Measurements from ENCODE around the gene CHST9.
"Not testable (repeated sequence)": the region's sequence is repeated elsewhere in the genome, so short reads cannot be mapped to it uniquely, and the experiment has no call there.

CHST9 gene

GRCh38 chr18:27165412-27165811, 19.7 kb downstream of the CHST9 start:
- DNase-seq = no peak

DNA sequence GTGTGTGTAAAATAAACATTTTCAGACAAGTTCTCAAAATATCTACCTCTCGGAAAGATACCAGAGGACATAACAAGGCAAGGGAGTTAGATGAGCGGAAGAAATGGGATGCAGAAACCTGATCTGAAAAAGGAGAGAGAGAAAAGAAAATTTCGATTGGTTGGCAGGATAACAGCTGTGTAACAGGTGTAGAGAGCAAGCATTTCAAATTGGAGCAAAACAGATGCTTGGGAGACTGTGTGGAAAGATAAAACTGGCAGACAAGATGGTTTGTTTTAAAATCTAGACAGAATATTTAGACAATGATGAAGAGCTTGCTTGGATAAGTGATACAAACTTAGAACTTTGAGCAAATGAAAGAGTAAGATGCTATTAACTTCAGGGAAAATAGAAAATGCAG, 20.2 kb downstream of the CHST9 start:
- no peak for DNase-seq

- not testable (repeated sequence) for DNase-seq
These were observed 21.9 kb downstream of the CHST9 start for GRCh38 chr18:27163197-27163716.

DNA sequence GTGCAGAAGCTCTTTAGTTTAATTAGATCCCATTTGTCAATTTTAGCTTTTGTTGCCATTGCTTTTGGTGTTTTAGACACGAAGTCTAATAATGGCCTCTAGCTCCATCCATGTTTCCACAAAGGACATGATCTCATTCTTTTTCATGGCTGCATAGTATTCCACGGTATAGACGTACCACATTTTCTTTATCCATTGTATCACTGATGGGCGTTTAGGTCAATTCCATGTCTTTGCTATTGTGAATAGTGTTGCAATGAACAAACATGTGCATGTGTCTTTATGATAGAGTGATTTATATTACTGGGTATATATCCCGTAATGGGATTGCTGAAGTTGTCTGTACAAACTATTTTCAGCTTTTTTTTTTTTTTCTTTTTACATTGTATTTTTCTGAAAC, 35.9 kb downstream of the CHST9 start:
- not testable (repeated sequence) for DNase-seq

DNA sequence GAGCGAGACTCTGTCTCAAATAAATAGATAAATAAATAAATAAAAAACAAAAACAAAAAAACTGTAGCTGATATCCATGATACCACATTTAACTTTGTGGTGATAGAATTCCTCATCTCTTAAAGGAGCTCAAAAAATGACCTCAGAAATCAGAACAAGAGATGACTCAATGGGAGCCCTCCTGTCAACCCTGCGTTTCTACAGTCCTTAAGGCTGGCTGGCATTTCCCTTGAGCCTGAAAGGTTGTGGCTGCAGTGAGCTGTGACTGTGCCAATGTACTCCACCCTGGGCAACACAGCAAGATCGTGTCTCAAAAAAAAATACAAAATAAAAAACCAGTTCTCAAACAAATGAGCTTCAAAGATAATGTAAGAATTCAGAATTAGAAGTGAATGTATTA, 40.4 kb downstream of the CHST9 start:
- DNase-seq = no peak

DNA sequence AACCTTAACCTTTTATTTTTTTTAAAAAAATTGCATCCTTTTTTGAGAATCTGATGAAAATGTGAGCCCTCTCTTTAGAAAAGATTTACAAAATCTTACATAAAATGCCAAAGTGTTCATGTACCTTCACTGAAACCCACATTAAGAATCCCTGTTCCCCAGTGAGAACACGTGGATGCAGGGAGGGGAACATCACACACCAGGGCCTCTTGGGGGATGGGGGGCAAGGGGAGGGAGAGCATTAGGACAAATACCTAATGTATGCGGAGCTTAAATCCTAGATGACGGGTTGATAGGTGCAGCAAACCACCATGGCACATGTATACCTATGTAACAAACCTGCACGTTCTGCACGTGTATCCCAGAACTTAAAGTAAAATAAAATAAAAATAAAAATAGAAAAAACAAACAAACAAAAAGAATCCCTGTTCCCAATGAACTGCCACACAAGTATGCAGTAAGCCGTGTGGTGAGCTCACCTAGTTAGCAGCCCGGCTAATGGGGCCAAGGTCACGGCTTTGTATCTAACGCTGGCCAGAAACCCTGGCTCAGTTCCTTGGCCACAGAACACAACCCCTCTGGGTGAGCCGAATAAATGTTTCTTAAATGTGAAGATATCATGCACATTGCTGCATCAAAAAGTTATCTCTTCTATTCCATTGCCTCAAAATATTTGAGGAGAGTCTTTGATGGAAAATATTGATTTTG, 41.4 kb downstream of the CHST9 start:
- no peak for DNase-seq

DNA sequence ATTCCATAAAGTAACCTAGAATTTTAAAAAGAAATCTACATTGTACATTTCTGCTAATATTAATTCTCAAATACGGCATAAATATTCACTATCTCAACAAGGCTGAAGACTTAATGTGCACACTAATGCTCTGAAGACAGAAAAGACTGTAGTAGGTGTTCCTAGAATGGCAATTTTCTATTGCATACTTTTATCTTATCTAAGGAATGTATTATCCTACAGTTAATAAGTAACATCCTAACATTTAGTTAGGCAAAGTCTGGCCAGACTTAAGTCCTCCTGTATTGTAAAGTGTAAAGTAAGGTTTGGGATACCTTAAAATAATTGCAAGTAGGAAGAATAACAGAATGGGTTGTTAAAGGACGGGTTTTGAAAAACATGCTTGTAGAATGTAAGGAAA, 42.2 kb downstream of the CHST9 start:
- no peak for DNase-seq

DNA sequence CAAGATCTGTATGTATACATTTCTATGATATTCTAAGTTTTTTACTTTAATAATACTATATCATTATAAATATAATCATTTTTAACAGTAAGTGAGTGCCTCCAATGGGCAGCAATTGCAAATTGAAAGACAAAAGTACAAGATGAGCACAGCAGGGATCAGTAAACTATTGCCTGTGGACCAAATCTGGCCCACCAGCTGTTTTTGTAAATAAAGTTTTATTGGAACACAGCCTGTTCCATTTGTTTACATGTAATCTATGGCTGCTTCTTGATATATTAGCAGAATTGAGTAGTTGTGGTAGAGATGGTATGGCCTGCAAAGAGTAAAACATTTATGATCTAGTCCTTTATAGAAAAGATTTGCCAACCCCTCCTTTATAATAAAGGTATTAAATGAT, 43.2 kb downstream of the CHST9 start:
- DNase-seq = no peak

- DNase-seq = no peak
These were observed 47.0 kb downstream of the CHST9 start for GRCh38 chr18:27138079-27138478.

GRCh38 chr18:27136208-27136535, 48.9 kb downstream of the CHST9 start:
- DNase-seq = no peak

DNA sequence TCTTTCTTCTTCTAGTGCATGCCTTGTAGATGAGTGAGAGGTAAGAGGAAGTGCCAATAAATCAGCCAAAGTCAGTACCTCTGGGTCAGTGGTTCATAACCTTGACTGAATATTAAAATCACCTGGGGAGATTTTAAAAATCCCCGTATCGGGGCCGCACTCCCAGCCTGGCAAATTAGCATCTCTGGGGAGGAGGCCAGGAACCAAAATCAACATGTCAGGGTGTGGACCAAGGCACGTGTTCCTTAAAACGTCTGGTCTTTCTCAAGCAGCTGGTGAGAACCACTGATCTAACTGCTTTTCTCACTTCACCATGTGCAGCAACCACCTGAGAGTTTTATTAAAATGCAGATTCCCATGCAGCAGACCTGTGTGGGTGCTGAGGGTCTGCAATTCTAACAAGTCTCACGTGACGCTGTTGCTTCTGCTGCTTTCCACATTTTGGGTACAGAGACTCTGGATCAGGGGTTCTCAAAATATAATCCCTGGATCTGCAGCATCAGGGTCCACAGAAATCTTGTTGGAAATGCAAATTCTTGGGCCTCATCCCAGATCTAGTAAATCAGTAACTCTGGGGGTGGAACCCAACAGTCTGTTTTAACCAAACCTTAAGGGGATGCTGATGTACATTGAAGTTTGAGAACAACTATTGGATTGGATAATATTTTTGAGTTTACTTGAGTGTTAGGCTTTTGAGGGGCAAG, 49.5 kb downstream of the CHST9 start:
- DNase-seq = no peak

DNA sequence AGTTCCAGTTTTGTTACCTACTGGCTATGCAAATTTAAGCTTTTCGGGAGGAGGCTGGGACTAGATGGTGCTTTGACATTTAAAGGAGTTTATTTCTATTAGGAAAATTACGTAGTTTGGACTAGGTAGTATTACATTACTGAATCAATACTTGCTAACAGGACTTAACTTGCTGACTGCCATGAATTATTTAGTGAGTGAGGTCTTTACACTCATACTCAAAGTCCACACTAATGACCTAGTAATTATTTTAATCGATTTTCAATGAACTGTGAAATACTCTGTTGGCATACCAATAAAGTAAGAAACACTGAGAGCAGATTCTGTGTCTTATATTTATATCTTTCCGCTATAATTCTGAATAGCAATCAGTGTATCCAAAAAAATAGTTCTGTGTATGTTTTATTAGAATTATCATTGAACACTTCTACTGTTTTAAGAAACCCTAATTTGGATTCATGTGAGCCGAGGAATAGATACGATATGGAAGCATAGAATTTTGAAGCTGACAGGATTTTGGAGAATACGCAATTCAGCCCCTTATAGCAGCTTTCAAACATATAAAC, 55.0 kb downstream of the CHST9 start:
- DNase-seq = no peak

DNA sequence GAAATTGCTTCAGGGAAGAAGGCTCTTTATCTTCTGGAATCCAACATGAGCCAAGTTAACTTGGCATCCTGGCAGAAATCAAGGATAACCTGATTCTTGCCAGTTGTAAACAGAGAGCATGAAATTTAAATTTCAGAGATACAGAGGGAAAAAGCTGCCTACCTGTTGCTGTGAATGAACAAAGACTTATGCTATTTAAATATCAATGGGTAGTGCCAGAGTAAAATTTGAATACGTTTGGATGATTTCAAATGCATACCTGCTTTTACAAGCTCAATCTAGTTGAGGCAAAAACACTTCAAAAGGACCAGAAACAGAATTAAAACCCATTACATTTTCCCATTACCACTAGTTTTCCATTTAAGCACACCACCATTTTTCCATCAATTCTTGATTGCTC, 60.9 kb downstream of the CHST9 start:
- no peak for DNase-seq

DNA sequence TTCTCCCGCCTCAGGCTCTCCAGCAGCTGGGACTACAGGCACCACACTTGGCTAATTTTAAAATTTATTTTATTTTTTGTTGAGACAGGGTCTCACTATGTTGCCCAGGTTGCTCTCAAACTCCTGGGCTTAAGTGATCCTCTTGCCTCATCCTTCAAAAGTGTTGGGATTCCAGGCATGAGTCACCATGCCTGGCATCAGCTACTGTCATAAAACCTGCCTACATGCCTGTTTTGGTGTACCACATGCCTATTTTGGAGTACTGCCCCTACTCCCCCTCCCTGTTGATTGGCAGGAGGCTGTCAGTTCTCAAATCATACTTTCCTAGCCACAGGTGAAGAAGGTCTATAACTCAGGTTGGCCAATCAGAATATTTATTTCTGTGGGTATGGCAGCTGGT, 64.0 kb downstream of the CHST9 start:
- no peak for DNase-seq

GRCh38 chr18:27120246-27120645, 64.9 kb downstream of the CHST9 start:
- no peak for DNase-seq

DNA sequence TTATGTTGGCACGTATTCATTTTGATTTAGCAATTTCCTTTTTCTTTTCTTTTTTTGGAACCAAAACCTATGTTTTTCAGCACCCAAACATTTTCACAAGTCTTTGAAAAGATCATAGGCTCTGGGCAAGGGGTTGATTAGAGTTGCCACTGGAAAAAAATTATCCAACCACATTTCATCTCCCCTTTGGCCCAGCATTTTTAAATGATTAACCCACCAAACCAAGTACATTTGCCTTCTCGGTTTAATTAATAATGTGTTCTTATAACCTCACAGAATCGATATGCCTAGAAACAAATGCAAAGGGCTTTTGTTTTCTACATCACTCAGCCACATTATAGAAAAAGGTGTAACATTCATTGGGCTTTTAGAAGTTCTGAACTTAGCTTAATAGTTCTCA, 66.1 kb downstream of the CHST9 start:
- DNase-seq = no peak

DNA sequence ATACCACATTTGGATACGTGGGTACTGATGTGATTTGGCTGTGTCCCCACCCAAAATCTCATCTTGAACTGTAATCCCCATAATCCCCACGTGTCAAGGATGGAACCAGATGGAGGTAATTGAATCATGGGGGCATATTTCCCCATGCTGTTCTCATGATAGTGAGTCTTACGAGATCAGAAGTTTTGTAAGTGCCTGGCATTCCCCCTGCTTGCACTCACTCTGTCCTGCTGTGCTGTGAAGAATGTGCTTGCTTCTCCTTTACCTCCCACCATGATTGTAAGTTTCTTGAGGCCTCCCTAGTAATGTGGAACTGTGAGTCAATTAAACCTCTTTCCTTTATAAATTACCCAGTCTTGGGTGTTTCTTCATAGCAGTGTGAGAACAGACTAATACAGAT, 70.3 kb downstream of the CHST9 start:
- DNase-seq = no peak

DNA sequence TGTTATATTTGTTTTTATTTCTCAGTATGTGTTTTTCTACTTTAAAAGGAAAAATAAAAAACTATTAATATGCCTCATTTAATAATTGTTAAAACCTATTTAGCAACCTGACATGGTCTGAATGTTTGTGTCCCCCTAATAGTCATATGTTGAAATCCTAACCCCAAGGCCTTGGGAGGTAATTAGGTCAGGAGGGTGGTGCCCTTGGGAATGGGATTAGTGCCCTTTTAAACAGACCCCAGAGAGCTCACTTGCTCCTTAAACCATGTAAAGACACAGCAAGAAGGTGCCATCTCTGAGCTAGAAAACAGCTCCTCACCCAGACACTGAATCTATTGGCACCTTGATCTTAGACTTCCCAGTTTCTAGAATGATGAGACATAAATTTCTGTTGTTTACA, 71.8 kb downstream of the CHST9 start:
- no peak for DNase-seq

- no peak for DNase-seq
These were observed 74.8 kb downstream of the CHST9 start for GRCh38 chr18:27110319-27110718.

GRCh38 chr18:27109451-27109850, 75.7 kb downstream of the CHST9 start:
- DNase-seq = no peak

DNA sequence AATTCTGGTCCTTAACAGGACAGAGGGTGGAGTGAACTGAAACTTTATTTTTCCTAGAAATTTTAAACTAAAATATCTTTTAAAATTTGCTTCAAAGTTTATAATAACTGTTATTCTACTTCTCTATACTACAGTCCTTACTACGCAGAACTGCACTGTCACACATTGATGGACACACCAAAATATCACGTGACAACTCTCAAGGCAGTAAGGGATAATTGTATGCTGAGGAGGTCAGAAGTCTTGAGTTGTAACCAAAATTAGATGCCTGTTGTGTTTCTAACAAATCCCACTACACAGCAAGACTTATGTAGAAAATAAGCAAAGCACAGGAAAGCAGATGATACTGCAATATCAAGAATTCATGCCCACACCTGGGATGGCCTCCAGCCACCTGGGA, 76.3 kb downstream of the CHST9 start:
- no peak for DNase-seq

- DNase-seq = no peak
These were observed 80.4 kb downstream of the CHST9 start for GRCh38 chr18:27104743-27105142.

DNA sequence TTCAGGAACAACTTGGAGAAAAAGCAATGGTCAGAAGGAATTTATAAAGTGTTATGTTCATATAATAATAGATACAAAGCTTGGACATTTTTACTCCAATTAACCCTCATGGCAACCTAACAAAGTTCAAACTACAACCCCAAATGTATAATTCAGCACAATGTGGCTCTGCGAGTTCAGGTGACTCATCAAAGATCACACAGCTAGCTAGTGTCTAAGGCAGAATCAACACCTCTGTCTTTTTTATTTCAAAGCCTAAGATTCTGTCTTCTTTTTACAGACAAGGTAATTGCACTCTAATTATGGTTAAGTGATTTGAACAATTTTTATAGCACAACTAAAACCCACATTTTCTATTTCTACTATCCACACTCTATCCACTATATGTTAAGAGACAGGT, 90.5 kb downstream of the CHST9 start:
- DNase-seq = peak; percentile 61 to 82

- not testable (repeated sequence) for DNase-seq
These were observed 91.8 kb downstream of the CHST9 start for GRCh38 chr18:27093290-27093689.
